ENCODE data around the gene APP.

DNA sequence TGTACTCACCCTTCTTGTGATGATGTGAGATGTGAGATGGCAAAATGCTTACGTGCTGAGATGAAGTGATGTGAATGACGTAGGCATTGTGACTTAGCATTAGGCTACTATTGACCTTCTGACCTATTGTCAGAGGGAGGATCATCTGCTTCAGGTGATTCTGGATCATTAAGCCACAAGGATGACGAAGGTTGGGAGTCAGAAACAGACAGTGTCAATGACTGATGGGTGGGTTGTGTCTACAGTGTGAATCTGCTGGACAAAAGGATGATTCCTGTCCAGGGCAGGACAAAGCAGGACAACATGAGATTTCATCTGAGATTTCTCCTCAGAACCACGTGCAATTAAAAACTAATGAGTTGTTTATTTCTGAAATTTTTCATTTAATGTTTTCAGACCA lies 306.8 kb downstream of the APP start:
- no peak for TF ChIP-seq POLR2A (IDR thresholded peaks at IDR 0.05; ENCODE audit: low read depth, low read length)
- no peak for TF ChIP-seq POLR2AphosphoS5 (IDR thresholded peaks at IDR 0.05; ENCODE audit: low read depth, low read length)
